ENCODE measurements around the gene PROSER1. TPM values are rescaled to one million over a fixed set of nuclear protein-coding genes. Genes with fewer than 3 reads are reported as not detected.
A peak's percentile ranks its signal among the peaks of the same experiment; 100 is the strongest.
"Not testable (repeated sequence)": the region's sequence is repeated elsewhere in the genome, so short reads cannot be mapped to it uniquely, and the experiment has no call there.

PROSER1 gene
- 10 to 100 TPM; 47.5 to 55.4 TPM for total RNA-seq

GRCh38 chr13:39037880-39038568, at the start of gene PROSER1, which contains the start of gene NHLRC3:
TSS of gene PROSER1 (minus strand) at chr13:39038089. CDS start at chr13:39037242, 847 bp downstream.
TSS of gene NHLRC3 (plus strand) at chr13:39038456. CDS start at chr13:39038640, 184 bp downstream.
- Mint-ChIP-seq H3K36me3 (peaks cover 8% of the 10 kb centered on the region), H3K4me3 (peak within 1 kb of the TSS; percentile 99), H3K27ac (peak within 1 kb of the TSS; percentile 100), H3K9me3 (no peaks in the 10 kb centered on the region), H3K4me1 (peaks cover 34% of the 10 kb centered on the region), H3K27me3 (no peaks in the 10 kb centered on the region)
- ATAC-seq (ENCODE audit: low read depth) (peak; percentile 88), DNase-seq (peak; percentile 81)
- POLR2A ChIA-PET: interaction anchor here (0.8 to 2.5 kb wide), 4 partner anchors 10 to 30 kb away, joined by 3 to 9 read pairs (median 4); no protein-coding TSS in a partner anchor

DNA sequence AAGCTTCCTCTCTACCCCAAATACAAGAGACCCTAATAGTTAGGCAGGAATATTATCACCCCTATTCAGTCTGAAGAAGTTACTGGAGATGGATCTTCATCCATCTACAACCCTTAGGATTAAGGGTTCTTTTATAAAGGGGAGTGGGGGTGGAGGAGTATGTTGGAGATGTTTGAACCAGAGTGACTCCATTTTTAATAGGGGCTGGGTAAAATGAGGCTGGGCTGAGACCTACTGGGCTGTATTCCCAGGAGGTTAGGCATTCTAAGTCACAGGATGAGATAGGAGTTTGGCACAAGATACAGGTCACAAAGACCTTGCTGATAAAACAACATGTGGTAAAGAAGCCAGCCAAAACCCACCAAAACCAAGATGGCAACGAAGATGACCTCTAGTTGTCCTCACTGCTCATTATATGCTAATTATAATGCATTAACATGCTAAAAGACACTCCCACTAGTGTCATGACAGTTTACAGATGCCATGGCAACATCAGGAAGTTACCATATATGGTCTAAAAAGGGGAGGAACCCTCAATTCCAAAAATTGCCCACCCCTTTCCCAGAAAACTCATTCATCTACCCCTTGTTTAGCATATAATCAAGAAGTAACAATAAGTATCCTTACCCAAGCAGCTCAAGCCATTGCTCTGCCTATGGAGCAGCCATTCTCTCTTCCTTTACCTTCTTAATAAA, 48.5 kb upstream of the PROSER1 start:
- H3K36me3 Mint-ChIP-seq; ATAC-seq (ENCODE audit: low read depth); H3K27ac Mint-ChIP-seq; POLR2A ChIA-PET; H3K4me1 Mint-ChIP-seq; DNase-seq; H3K27me3 Mint-ChIP-seq; H3K4me3 Mint-ChIP-seq; H3K9me3 Mint-ChIP-seq: not testable (repeated sequence)

DNA sequence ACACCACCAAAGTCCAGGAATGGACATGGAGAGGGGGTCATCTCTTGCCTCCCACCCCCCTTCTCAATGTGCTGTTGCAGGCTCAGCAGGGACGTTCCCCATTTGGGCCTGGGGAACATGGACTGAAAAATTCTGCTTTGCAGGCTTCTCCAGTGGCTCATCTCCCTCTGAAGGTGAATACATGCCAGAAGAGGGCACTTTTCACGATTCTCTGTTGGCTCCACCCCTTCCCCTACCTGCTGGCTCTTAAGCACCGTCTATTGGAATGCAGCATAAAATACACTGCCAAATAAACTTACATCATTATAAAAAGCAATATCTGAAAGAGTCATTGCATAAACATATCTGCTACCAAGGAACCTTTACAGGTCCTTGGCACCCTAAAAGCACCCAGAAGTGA, 36.1 kb upstream of the PROSER1 start:
- no peaks in the 10 kb centered on the region for H3K9me3 Mint-ChIP-seq
- ATAC-seq (ENCODE audit: low read depth) (no peak), DNase-seq (no peak)
- H3K4me3 Mint-ChIP-seq: no peak overlapping the region
- no peak overlapping the region for H3K27ac Mint-ChIP-seq
- H3K36me3 Mint-ChIP-seq: no peaks in the 10 kb centered on the region
- peaks cover 23% of the 10 kb centered on the region for H3K27me3 Mint-ChIP-seq
- POLR2A ChIA-PET: no interaction called here
- H3K4me1 Mint-ChIP-seq: no peaks in the 10 kb centered on the region

DNA sequence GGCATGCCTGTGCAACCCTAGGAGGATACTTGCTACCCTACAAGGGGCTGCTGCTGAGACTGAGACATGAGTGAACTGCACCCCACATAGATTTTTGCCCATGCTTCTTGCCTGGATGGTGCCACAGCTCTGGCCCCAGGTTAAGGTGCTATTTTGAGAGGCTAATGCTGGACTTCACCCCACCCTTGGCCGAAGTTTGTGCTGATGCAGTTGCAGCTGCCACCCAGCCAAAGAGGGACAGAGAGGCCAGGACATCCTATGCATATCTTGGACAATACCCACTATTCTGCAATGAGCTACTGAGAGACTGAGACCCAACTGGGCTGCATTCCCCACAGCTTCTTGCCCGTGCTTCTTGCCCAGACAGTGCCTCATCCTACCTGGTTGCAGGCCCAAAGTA, 35.0 kb upstream of the PROSER1 start:
- POLR2A ChIA-PET: no interaction called here
- H3K27ac Mint-ChIP-seq: no peak overlapping the region
- H3K36me3 Mint-ChIP-seq: no peaks in the 10 kb centered on the region
- peaks cover 2% of the 10 kb centered on the region for H3K9me3 Mint-ChIP-seq
- peaks cover 21% of the 10 kb centered on the region for H3K27me3 Mint-ChIP-seq
- H3K4me1 Mint-ChIP-seq: no peaks in the 10 kb centered on the region
- no peak for DNase-seq
- no peak for ATAC-seq (ENCODE audit: low read depth)
- no peak overlapping the region for H3K4me3 Mint-ChIP-seq

DNA sequence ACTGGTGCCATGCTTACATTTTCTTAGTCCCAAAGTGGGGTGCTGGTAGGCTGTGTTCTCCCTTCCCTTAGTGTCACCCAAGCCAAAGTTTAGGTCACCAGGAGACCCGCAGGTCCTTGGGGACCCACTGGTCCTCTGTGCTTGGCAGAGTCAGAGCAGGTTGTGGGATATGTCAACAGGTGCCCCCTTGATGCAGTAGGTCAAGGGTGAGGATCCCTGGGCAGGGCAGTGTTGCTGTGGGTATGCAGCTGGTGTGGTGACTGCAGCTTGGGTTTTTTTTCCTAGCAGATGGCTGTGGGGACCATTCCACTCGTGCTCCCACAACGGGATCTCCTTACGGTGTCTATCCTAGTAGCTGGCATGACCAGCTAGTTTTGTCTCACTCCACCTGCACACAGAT, 24.1 kb upstream of the PROSER1 start:
- H3K27me3 Mint-ChIP-seq: no peaks in the 10 kb centered on the region
- no peak for ATAC-seq (ENCODE audit: low read depth)
- DNase-seq: no peak
- H3K4me1 Mint-ChIP-seq: peaks cover 6% of the 10 kb centered on the region
- no peak overlapping the region for H3K27ac Mint-ChIP-seq
- POLR2A ChIA-PET: no interaction called here
- no peak overlapping the region for H3K4me3 Mint-ChIP-seq
- peaks cover 4% of the 10 kb centered on the region for H3K9me3 Mint-ChIP-seq
- peaks cover 30% of the 10 kb centered on the region for H3K36me3 Mint-ChIP-seq

GRCh38 chr13:39058040-39058439, 20.2 kb upstream of the PROSER1 start:
- H3K4me3 Mint-ChIP-seq: no peak overlapping the region
- peaks cover 36% of the 10 kb centered on the region for H3K36me3 Mint-ChIP-seq
- ATAC-seq (ENCODE audit: low read depth) (no peak), DNase-seq (no peak)
- H3K9me3 Mint-ChIP-seq: peaks cover 3% of the 10 kb centered on the region
- H3K27ac Mint-ChIP-seq: no peak overlapping the region
- peaks cover 6% of the 10 kb centered on the region for H3K4me1 Mint-ChIP-seq
- H3K27me3 Mint-ChIP-seq: no peaks in the 10 kb centered on the region
- POLR2A ChIA-PET: no interaction called here

DNA sequence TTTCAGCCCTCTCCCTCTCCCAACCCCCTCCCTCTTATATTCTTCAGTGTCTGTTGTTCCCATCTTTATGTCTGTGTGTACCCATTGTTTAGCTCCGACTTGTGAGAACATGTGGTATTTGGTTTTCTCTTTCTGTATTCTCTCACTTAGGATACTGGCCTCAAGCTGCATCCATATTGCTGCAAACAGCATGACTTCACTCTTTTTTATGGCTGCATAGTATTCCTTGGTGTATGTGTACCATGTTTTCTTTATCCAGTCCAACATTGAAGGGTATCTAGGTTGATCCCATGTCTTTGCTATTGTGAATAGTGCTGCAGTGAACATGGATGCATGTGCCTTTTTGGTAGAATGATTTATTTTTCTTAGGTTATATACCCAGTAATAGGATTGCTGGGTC, 18.1 kb upstream of the PROSER1 start:
- POLR2A ChIA-PET: no interaction called here
- H3K9me3 Mint-ChIP-seq: peaks cover 3% of the 10 kb centered on the region

GRCh38 chr13:39054112-39054511, 16.2 kb upstream of the PROSER1 start:
- ATAC-seq (ENCODE audit: low read depth) (no peak), DNase-seq (no peak)
- H3K27me3 Mint-ChIP-seq: no peaks in the 10 kb centered on the region
- POLR2A ChIA-PET: no interaction called here
- no peak overlapping the region for H3K27ac Mint-ChIP-seq
- peaks cover 1% of the 10 kb centered on the region for H3K9me3 Mint-ChIP-seq
- peaks cover 2% of the 10 kb centered on the region for H3K4me1 Mint-ChIP-seq
- no peak overlapping the region for H3K4me3 Mint-ChIP-seq
- H3K36me3 Mint-ChIP-seq: peaks cover 21% of the 10 kb centered on the region

More for the DNA sequence above, 18.1 kb upstream of the PROSER1 start:
- no peak for ATAC-seq (ENCODE audit: low read depth)
- no peak for DNase-seq
- no peak overlapping the region for H3K27ac Mint-ChIP-seq
- H3K27me3 Mint-ChIP-seq: no peaks in the 10 kb centered on the region
- peaks cover 34% of the 10 kb centered on the region for H3K36me3 Mint-ChIP-seq
- no peak overlapping the region for H3K4me3 Mint-ChIP-seq
- H3K4me1 Mint-ChIP-seq: peaks cover 6% of the 10 kb centered on the region

DNA sequence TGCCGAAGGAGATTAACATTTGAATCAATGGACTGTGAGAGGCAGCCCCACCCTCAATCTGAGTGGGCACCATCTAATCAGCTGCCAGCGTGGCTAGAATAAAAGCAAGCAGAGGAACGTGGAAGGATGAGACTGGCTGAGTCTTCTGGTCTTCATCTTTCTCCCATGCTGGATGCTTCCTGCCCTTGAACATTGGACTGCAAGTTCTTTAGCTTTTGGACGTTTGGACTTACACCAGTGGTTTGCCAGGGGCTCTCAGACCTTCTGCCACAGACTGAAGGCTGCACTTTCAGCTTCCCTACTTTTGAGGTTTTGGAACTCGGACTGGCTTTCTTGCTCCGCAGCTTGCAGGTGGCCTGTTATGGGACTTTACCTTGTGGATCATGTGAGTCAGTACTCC, 15.1 kb upstream of the PROSER1 start:
- Mint-ChIP-seq H3K4me1 (no peaks in the 10 kb centered on the region), H3K27me3 (no peaks in the 10 kb centered on the region), H3K4me3 (no peak overlapping the region), H3K27ac (no peak overlapping the region), H3K9me3 (peaks cover 1% of the 10 kb centered on the region), H3K36me3 (peaks cover 12% of the 10 kb centered on the region)
- DNase-seq: no peak
- no peak for ATAC-seq (ENCODE audit: low read depth)
- POLR2A ChIA-PET: no interaction called here

DNA sequence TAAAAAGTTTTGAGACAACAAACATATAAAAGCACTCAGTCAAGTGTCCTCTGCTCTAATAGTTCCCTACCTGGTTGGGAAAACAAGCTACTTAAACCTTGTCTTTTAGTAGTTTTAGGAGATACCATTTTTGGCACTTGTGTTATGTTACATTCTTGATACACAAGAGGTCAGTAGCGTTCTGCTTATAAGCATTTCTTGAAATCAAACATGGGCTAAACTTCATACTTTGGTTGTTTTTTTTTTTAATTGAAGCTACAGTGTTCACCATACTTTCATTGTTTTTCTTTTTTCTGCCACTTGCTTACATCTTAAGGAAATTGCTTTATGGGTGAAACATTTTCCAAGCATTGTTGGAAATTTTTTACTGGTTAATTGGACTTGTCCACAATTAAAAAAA, 13.3 kb upstream of the PROSER1 start:
- DNase-seq (no peak), ATAC-seq (ENCODE audit: low read depth) (no peak)
- no peaks in the 10 kb centered on the region for H3K4me1 Mint-ChIP-seq
- no peak overlapping the region for H3K4me3 Mint-ChIP-seq
- POLR2A ChIA-PET: no interaction called here
- H3K36me3 Mint-ChIP-seq: peaks cover 6% of the 10 kb centered on the region
- H3K27ac Mint-ChIP-seq: no peak overlapping the region
- H3K9me3 Mint-ChIP-seq: no peaks in the 10 kb centered on the region
- H3K27me3 Mint-ChIP-seq: no peaks in the 10 kb centered on the region

- Mint-ChIP-seq H3K27ac (no peak overlapping the region), H3K36me3 (peaks cover 7% of the 10 kb centered on the region), H3K4me1 (no peaks in the 10 kb centered on the region), H3K4me3 (no peak overlapping the region), H3K9me3 (no peaks in the 10 kb centered on the region), H3K27me3 (no peaks in the 10 kb centered on the region)
- POLR2A ChIA-PET: interaction anchor here (2.2 kb wide), 1 partner anchor 11 kb away, joined by 9 read pairs; the partner anchor contains the start of genes NHLRC3 and PROSER1
- ATAC-seq (ENCODE audit: low read depth): no peak
- no peak for DNase-seq
Measured at GRCh38 chr13:39049274-39049673, 11.4 kb upstream of the PROSER1 start.

DNA sequence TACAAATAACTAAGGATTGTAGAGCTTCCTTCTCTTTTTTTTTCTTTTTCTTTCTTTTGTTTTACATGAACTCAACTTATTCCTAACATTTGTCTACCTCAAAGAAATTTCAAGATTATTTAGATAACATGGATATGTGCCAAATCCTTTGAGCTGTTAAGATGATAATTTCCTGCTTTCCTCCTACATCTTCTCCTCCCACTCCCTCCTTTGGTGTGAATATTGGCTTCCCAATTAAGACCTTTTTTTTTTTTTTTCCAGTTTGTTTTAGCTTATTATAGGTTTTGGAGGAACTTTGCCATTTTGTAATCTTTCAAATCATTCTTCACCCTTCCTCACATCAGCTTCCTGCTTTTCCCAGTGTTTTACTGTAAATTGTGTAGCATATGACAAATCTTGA, 10.9 kb upstream of the PROSER1 start:
- H3K9me3 Mint-ChIP-seq: no peaks in the 10 kb centered on the region
- H3K27me3 Mint-ChIP-seq: no peaks in the 10 kb centered on the region
- no peak for ATAC-seq (ENCODE audit: low read depth)
- H3K27ac Mint-ChIP-seq: peak overlapping the region; percentile 6
- H3K36me3 Mint-ChIP-seq: peaks cover 7% of the 10 kb centered on the region
- POLR2A ChIA-PET: interaction anchor here (2.2 kb wide), 1 partner anchor 11 kb away, joined by 9 read pairs; the partner anchor contains the start of genes NHLRC3 and PROSER1
- no peaks in the 10 kb centered on the region for H3K4me1 Mint-ChIP-seq
- H3K4me3 Mint-ChIP-seq: no peak overlapping the region
- no peak for DNase-seq

DNA sequence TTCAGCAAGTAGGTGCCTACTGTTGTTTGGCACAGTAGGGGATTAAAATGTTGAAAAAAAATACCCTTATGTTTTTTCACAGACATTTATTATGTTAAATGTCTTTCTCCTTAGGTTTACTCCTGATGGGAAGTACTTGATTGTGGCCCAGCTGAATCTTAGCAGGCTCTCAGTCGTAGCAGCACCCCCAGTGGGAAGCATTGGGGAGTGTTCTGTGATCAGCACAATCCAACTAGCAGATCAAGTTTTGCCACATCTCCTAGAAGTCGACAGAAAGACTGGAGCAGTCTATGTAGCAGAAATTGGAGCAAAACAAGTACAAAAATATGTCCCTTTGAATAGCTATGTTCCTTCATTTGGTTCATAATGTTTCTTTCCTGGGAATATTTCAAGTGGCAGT, 9.7 kb upstream of the PROSER1 start:
- Mint-ChIP-seq H3K4me3 (no peak overlapping the region), H3K9me3 (no peaks in the 10 kb centered on the region), H3K27ac (no peak overlapping the region), H3K27me3 (no peaks in the 10 kb centered on the region), H3K36me3 (peaks cover 12% of the 10 kb centered on the region), H3K4me1 (peaks cover 6% of the 10 kb centered on the region)
- ATAC-seq (ENCODE audit: low read depth) (no peak), DNase-seq (no peak)
- POLR2A ChIA-PET: interaction anchor here (2.2 kb wide), 1 partner anchor 10 kb away, joined by 9 read pairs; the partner anchor contains the start of genes NHLRC3 and PROSER1

DNA sequence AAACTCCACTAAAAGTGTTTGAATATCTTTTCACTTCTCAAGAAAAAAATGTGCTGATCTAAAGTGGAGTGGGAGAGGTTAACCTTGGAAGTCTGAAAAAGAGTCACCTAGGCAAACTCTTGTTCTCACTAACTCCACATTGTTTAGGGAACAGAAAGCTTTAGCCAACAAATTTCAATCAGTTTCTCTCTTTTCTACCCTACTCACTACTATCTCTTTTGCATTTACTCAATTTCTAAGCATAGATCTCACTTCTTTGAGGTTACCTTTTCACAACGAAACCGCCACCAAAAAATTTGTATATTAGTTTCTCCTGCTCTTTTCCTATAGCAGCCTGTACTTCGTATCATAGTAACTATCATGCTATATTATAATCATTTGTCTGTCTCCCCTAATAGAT, 6.6 kb upstream of the PROSER1 start:
- Mint-ChIP-seq H3K9me3 (no peaks in the 10 kb centered on the region), H3K4me1 (peaks cover 18% of the 10 kb centered on the region), H3K27me3 (no peaks in the 10 kb centered on the region), H3K4me3 (no peak overlapping the region), H3K36me3 (peaks cover 20% of the 10 kb centered on the region), H3K27ac (no peak overlapping the region)
- no peak for DNase-seq
- ATAC-seq (ENCODE audit: low read depth): no peak
- POLR2A ChIA-PET: no interaction called here

Measured in activated naive CD8-positive, alpha-beta T cell treated with anti-CD3 and anti-CD28 coated beads, Interleukin-2, amount 10 ng/mL, durations not matched to agents 7 days and 5 days (primary cell).